HG03196 (cell line): ENCODE measurements around the gene DOK5.

Source experiments
- ATAC-seq: cut with Tn5 transposase; IDR thresholded peaks from one replicate; pipeline ENCODE4 v1.9.1; 2021; ENCODE audit not compliant: unreplicated experiment

Gene DOK5

DNA sequence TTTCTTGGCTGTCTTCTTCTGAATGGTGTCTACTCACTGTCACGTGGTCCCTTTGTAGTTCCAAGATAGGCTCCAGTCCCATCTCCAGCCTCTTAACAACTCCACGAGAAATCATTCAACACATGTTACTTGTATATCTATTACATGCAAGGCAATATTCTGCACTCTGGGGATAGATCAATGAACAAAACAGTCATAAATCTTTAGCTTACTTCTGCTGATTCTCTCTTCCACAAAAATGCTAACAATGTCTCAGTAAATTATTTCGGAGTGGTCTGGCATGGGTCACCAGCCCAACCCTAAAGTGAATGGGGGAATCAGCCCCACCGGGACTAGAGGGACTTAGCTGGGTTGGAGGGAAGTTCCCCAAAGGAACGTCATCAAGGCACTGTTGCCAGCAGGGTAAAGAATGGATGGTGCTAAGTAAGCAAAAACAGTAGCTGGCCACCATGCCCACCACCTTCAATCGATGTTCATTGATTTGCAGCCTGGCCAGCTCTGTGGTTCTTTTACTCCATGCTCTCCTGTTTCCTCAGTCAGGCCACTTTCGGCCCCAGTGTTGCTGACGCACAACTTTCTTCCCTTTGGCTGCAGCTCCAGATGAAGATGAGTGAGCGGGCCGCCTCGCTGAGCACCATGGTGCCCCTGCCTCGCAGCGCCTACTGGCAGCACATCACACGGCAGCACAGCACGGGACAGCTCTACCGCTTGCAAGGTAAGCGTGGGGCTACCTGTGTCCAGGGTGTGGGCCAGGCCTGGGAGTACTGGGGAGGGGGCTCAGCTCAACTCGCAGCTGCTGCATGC lies 167.7 kb downstream of the DOK5 start:
- no peak for ATAC-seq

DNA sequence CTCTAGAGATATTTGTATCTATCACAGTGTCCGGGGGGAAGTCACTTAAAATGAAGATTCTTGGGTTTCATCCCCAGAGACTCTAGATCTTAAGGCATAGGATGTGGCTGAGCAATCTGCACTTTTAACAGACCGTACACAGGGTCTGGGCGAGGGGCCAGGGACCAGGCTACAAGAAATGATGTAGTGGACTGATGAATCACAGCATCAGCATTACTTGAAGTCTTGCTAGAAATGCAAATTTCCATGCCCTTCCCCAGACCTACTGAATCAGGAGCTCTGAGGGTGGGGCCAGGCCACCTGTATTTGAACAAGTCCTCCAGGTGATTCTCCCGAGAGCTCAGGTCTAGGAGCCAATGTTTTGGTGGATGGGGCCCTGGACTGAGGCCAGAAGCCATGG lies 168.4 kb downstream of the DOK5 start:
- ATAC-seq = no peak

DNA sequence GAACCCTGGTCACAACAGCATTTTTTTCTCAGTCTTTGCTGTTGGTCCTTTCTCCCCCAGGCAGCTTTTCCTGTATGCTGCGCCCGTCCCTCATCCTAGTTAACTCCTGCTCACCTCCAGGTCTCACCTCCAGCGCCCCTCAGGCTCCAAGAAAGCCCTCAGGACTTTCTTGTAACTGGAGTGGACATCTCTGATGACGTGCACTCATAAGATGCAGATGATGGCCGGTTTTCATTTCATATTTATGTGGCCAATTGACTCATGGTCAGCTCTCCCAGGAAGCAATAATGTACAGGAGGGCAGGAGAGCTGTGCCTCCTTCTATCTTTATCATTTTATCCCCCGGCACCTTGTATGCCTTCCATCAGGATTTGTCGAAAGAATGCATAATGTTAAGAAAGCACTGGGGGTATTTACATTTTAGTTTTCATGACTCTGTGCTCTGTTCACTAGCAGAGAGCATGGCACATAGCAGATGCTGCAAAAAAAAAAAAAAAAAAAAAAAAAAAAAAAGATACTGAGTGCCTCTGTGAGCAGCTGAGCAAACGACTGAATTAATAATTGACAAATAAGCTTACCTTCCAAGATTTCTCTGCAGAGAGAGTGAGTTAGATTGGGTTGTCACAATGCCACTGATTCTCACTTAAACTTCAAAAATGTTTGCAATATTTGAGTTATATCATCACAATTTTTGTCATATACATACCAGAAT lies 170.2 kb downstream of the DOK5 start:
- no peak for ATAC-seq

DNA sequence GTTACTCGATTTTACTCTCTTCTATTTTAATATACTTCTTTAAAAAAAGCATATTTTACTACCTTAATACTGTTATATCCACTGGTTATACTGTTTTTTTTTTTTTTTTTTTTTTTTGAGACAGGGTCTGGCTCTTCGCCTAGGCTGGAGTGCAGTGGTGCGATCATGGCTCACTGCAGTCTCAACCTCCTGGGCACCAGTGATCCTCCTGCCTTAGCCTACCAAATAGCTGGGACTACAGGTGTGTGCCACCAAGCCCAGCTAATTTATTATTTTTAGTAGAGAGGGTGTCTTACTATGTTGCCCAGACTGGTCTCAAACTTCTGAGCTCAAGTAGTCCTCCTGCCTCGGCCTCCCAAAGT lies 170.7 kb downstream of the DOK5 start:
- ATAC-seq = no peak

DNA sequence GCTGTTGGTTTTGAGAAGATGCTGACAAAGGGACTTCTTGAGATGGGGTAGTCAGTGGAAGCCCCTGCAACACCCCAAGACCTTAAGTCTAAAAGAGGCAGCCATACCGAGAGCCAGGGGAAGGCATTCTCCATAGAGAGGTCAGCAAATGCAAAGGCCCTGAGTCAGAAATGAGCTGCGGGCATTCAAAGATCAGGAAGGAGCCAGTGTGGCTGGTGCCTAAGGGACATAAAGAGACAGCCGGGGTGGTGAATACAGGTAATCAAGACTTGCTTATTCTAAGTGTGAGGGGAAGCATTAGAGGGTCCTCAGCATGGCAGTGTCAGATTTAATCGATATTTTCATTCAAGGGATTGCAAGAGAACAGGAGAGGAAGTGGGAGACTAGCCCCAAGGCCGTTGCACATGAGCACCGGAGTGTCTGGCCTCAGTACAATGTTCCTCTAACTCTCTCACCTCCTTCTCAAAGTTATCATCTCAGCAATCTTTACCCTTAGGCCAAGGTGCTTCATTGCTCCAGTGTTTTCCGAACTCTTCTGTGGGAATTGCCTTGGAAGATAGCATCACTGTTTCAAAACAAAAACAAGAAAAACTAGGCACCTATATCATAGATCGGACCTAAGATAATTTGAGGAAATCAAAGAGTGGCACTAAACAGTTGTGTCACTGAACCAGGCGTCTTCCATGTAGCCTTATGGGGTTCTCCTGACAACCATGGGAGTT lies 173.2 kb downstream of the DOK5 start:
- no peak for ATAC-seq

DNA sequence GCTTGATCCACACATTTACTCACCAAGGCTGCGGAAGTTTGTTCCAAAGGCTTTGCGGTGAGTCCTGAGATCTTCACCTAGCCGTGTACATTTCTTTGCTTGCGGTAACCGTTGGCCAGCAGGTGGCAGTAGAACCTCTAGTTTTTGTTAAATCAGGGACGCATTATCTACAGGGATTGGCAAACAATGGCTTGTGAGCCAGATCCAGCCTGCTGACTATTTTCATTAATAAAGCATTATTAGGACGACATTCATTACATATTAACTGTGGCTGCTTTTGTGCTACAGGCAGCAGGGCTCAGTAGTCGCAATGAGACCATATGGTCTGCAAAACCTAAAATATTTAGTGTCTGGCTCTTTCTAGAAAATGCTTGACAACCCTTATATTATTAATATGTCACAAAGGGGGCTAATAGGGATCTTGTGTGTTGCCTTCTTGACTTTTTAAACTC lies 174.1 kb downstream of the DOK5 start:
- peak; percentile 61 for ATAC-seq

DNA sequence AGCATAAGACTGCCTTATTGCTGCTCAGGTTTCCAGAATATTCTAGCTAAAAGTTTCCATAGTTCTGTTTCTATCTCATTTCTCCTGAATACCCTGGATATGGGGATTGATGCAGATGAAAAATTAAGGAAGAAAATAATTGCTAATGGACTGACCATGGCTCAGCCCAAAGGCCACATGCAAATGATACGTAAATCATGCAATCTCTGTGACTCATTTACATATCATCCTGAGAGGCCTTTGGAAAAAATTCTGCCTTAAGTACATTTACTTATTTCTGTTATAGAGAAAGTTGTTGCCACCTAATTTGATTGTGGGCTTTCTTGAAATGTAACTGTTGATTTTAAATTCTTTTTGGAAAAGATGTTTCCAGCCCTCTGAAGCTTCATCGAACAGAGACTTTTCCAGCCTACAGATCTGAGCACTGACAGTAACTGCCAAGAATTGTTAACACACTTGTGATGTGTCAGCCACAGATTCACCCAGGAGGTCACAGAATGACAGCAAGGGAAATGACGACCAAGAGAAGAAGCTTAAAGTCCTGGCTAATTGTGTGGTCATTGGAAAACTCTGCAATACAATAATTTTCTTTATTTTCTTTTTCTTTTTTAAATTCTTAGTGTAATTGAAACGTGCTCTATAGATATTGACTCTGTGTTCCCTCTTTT lies 174.8 kb downstream of the DOK5 start:
- ATAC-seq = no peak

DNA sequence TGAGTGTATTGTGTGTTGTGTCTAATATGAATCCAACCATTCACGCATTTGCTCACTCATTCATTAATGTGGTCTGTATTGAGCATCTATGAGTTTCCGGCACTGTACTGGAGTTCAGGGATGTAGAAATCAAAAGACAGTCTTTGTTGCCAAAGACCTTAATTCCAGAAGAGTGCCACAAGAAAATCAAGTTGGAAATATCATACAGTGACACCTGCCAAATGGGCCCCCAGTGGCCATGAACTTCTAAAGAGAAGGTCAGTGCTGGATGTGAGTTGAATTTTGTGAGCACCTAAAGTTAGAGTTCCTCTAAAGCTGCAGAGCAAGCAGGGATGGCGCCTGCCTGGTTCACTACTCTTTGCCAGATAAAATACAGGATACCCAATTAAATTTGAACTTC lies 175.9 kb downstream of the DOK5 start:
- ATAC-seq = no peak

DNA sequence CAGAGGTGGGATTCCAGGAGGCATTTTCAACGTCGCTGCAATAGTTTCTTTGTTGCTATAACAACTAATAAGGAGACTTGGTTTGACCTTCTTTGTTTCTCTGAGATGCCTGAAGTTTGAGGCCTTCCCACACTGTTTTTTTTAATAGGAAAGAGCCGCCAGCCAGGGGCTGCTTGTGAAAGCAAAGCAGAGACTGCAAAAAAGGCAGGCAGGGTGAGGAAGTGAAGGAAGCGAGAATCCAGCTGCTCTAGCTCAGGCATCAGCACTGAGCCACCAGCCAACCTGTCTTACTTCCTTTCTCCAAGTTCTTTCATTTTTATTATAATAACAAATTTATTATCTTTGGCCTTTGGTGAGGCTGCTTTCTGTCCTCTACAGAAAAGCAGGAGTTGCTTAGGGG lies 179.1 kb downstream of the DOK5 start:
- ATAC-seq = no peak

DNA sequence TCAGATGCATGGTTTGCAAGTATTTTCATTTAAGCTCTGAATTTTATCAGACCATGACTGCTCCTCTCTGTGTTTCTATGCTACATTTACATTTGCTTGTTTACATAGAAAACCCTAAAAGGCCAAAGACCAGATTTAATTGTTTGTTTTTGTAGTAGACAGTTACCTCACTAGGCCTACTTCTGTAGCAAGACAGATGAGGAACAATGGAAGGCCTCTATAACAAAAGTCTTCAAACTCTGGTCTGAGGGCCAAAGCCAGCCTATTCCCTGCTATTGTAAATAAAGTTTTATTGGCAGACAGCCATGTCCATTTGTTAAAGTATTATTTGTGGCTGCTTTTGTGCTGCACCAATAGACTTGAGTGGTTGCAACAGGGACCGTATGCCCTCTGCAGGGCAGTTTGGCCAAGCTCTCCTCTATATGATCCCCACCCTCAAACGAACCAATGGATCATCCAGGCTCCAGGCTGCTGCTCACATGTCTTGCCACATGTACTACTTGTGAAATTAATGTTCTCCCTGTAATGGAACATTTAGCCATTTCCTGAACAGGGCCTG lies 182.0 kb downstream of the DOK5 start:
- ATAC-seq = no peak

DNA sequence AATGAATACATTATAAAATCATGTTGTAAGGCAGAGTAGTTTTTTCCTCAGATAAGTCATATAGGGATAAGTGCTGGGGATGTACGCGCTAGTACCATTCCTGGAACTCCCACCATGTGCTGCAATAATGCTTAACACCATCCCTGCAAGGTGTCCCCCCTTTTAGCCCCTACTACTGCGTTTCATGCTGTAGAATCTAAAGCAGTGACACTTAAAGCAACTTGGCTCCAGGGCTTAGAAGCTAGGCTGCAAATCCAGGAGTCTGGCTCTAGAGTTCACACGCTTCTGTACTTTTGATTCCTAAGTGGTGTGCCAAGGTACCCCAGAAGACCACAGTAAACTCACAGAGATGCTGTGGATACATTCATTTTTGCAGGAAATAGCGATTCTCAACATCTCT lies 183.1 kb downstream of the DOK5 start:
- no peak for ATAC-seq

DNA sequence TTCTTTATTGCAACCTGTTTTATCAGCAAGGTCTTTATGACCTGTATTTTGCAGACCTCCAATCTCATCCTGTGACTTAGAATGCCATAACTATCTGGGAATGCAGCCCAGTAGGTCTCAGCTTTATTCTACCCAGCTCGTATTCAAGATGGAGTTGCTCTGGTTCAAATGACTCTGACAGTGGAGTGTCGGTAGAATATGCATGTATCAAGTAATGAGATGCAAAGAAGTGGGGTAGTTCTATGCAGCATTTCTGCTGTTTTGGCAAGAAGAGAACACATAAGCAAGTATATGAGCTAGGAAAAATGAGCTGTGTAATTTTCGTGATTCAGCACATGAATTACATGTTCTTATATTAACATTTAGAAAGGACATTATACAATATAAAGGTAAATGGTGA lies 185.9 kb downstream of the DOK5 start:
- no peak for ATAC-seq

DNA sequence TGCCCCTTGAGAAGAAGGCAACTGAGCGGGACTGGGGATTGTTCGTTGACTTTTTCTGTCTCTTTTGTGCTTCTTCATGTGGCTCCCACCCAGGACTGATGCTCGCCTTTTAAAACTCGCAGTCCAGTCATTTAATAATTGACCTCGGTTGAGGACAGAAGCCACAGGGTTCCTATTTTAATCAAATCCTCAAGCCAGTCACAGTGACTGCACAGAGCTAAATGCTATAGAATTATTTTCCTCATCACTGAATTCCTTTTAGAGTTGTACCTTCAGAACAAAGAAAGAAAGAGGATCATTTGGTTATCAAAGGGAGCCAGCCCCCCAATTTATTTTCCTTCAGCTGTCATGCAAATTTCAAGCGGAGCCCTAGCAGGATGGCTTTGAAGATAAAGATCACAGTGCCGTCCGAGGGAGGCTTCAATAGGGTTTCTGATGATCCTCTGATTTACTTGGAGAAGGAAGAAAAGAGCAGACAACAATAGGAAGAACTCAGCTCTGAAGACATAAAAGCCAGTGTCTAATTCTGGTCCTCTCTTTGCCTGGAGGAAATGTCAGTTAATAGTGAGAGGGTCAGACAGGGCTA lies 186.6 kb downstream of the DOK5 start:
- no peak for ATAC-seq

DNA sequence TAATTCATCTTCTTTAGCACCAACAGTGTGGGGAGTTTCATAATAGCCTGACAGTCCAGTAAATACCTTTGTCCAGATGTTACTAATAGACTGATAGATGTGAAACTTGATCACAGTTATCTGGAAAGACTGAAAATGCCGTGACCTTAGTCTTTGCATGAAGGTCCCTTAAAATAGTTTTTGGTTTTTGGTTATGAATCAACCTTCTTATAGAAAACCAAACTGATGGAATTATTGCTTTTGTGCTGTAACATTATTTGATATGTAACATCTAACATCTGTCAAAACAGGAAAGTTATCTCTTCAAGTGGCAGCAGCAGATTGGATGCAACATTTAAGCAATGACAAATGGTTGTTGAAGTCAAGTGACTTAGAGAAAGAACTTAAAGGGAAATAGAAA lies 190.4 kb downstream of the DOK5 start:
- ATAC-seq = no peak

DNA sequence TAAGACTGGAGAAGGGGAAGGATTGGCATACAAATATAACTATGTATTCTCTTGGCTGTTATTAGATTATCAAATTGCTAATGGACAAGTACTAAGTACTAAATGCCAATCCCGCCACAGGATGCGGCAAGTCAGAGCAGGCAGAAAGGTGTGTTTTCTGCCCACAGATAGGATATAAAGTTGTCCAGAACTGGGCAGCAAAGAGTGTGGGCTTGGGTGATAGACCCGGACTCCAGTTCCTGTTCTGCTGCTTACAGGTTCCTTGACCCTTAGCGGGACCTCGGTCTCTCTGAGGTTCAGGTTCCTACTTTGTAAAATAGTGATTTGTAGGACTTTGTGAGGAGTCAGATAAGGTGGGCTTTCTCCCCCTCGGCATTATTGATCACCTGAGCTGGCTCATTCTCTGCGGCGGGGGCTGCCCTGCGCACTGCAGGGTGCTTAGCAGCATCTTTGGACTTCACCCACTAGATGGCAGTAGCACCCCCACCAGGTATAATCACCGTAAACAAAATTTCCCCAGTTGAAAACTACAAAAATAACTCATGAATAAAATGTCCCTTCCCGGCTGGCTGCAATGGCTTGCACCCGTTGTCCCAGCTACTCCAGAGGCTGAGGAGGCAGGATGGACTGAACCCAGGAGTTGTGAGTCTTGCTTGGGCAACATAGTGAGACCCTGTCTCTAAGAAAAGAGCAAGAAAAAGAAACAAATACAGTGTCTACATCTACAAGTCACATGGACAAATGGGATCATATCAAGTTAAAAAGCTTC lies 193.1 kb downstream of the DOK5 start:
- peak; percentile 63 for ATAC-seq

DNA sequence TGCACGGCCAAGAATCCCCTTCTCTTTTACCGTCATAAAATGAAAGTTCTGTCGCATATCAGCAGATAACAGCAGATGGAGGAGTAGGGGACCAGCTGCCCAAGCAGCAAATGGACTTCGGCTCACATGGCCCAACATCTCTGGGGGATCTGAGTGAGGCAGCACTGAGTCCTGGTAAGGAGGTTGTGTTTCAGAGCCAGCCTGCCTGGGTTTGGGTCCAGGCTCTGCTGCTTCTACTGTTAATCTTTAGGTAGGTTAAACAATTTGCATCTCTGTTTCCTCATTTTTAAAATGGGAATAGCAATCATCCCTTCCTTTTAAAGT lies 193.6 kb downstream of the DOK5 start:
- no peak for ATAC-seq

DNA sequence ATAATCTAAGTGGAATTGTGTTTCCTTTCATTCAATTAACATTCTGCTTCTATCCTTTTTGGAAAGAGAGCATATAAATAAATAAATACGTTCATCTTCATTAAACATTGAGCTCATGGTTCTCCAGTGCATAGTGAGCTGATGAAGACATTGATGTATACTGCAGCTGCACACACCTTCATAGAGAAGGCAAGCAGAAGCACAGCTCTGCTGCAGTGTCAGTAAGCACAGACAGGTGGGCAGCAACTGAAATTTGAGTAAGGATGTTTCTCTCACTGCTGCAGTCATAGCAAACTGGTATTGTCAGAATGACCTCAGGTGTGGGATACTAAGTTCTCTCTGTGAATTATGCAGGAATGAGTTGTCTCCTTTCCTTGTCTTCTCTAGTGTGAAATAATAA lies 202.9 kb downstream of the DOK5 start:
- no peak for ATAC-seq

DNA sequence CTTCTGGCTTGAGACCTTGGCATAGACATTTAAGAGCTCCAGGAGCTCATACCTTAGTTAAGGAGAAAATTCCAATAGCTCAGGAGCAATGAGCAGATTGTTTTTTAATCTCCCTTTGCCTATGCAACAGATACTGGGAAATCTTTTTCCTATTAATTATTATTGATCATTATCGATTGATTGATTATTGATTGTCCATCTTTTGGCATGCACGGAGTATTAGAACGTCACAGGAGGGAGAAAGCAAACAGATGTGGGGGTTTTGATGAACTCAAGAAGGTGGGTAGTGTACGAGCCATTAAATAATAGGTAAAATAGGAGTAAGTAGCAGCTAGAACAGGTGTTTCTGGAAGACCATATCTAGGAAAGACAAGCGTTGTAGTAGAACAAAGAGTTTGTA lies 205.0 kb downstream of the DOK5 start:
- no peak for ATAC-seq

DNA sequence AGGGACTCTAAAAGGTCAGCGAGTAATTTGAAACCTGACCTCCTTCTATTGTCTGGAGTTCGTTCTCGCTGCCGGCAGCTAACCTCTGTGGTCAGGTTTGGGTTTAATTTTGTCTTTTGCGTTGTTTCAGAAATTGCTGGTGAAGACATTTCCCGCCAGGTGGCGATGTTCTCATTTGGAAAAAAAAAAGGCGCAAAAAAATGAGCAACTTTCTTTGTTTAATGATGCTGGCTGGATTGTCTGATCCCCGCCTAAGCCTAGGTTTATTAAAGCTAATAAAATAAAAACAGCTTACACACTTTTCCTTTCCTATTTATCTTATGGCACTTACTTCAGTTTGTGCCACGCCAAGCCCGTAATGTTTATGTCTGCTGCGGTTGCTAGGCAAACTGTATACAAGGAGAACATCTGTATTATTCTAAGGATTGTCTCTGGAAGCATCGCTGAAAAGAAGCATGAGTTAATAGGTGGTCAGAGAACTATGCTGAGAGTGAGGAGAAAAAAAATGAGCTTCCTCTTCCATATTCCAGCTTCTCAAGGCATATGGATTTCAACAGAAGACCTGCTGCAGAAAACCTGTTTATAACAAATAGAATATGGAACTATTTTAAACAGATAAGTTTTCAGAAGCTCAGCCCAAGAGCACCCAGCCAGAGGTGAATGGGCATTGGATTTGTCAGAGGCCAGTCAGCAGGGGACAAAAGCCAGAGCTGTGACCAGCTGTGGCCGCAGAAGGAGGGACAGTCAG lies 205.7 kb downstream of the DOK5 start:
- no peak for ATAC-seq
